Upper lobe of right lung (tissue), 1 donor: Measurements from ENCODE around the gene ZMAT5. TPM values are rescaled to one million over a fixed set of nuclear protein-coding genes. Genes with fewer than 3 reads are reported as not detected.

ENCODE experiments used
- ATAC-seq: fragments of 200-7000 bp; cut with Tn5 transposase; one replicate; pipeline ENCODE4 v1.9.1; 2020; ENCODE audit warnings: mild to moderate bottlenecking, moderate library complexity
- DNase-seq: peaks from one replicate; pipeline ENCODE4 v3.0.0-alpha.2; 2020
- H3K27ac ChIP-seq: fragments of 200-600 bp; one replicate; pipeline ENCODE4 v1.8.0; 2022
- H3K27me3 ChIP-seq: fragments of 200-600 bp; one replicate; pipeline ENCODE4 v1.8.0; 2022; ENCODE audit warnings: mild to moderate bottlenecking
- H3K36me3 ChIP-seq: fragments of 200-600 bp; one replicate; pipeline ENCODE4 v1.8.0; 2022
- H3K4me1 ChIP-seq: fragments of 200-600 bp; one replicate; pipeline ENCODE4 v1.8.0; 2022
- H3K4me3 ChIP-seq: fragments of 200-600 bp; one replicate; pipeline ENCODE4 v1.8.0; 2022; ENCODE audit warnings: mild to moderate bottlenecking
- H3K9me3 ChIP-seq: fragments of 200-600 bp; one replicate; pipeline ENCODE4 v1.8.0; 2022
- intact Hi-C: fragments of 100-400 bp; cut with DNase I; formaldehyde crosslinking; loops from one replicate; pipeline ENCODE4 v1.11.0; 2022
- total RNA-seq: library from RNA; stranded (reverse); fragmentation: NEBNext Ultra II Directional; extraction: Animal tissue kit (Norgen Biotek cat#: 25700); gene quantifications from one replicate; pipeline ENCODE4 v1.2.1, GENCODE V29; 2021
- TF ChIP-seq, protein P1 (sequence below): fragments of 200-600 bp; IDR thresholded peaks from one replicate; pipeline ENCODE4 v1.8.0; 2022; ENCODE audit warnings: antibody characterized with exemption
- donor health status: DM: no; HTN: yes; CAD: no; lungs with severe emphysema.

ZMAT5 gene
- total RNA-seq, 1 donor from 2014 or later: 16.8 TPM

GRCh38 chr22:29742326-29742725 is 24.5 kb downstream of the ZMAT5 start:
- H3K36me3 ChIP-seq: peaks cover 41% of the 10 kb centered on the region
- no peak for ATAC-seq

GRCh38 chr22:29741926-29742325 is 24.9 kb downstream of the ZMAT5 start:
- H3K27ac ChIP-seq: no peak overlapping the region
- TF ChIP-seq, protein P1, sequence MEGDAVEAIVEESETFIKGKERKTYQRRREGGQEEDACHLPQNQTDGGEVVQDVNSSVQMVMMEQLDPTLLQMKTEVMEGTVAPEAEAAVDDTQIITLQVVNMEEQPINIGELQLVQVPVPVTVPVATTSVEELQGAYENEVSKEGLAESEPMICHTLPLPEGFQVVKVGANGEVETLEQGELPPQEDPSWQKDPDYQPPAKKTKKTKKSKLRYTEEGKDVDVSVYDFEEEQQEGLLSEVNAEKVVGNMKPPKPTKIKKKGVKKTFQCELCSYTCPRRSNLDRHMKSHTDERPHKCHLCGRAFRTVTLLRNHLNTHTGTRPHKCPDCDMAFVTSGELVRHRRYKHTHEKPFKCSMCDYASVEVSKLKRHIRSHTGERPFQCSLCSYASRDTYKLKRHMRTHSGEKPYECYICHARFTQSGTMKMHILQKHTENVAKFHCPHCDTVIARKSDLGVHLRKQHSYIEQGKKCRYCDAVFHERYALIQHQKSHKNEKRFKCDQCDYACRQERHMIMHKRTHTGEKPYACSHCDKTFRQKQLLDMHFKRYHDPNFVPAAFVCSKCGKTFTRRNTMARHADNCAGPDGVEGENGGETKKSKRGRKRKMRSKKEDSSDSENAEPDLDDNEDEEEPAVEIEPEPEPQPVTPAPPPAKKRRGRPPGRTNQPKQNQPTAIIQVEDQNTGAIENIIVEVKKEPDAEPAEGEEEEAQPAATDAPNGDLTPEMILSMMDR: no peak
- ATAC-seq (no peak), DNase-seq (no peak)
- no peaks in the 10 kb centered on the region for H3K9me3 ChIP-seq
- no peaks in the 10 kb centered on the region for H3K27me3 ChIP-seq
- H3K4me1 ChIP-seq: no peaks in the 10 kb centered on the region
- intact Hi-C loops: no loop called here
- no peak overlapping the region for H3K4me3 ChIP-seq
- peaks cover 37% of the 10 kb centered on the region for H3K36me3 ChIP-seq

More at GRCh38 chr22:29742326-29742725, 24.5 kb downstream of the ZMAT5 start:
- no peaks in the 10 kb centered on the region for H3K4me1 ChIP-seq
- H3K9me3 ChIP-seq: no peaks in the 10 kb centered on the region
- DNase-seq: no peak
- TF ChIP-seq, protein P1: no peak
- H3K27me3 ChIP-seq: no peaks in the 10 kb centered on the region
- intact Hi-C loops: no loop called here
- no peak overlapping the region for H3K4me3 ChIP-seq
- no peak overlapping the region for H3K27ac ChIP-seq

DNA sequence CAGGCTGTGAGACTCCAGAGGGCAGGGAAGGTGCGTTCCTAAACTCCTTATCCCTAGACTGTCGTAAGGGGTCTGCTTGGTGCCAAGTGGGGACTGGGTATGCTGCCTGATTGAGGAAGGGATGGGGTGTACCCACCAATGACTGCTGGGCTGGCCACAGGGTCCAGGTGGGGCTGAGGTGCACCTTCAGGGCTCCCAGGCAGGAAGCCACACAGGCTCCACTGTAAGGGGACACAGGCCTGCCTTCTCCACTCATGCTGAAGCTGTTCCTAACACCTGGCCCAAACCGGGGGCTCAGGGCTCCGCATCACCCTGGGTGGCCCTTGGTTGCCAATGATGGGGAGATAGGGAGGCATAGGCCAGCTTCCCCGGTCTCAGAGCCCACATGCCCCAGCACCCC is 26.6 kb downstream of the ZMAT5 start:
- DNase-seq (no peak), ATAC-seq (no peak)
- Histone ChIP-seq H3K27me3 (no peaks in the 10 kb centered on the region), H3K4me1 (no peaks in the 10 kb centered on the region), H3K4me3 (no peak overlapping the region), H3K27ac (no peak overlapping the region), H3K36me3 (peaks cover 25% of the 10 kb centered on the region), H3K9me3 (no peaks in the 10 kb centered on the region)
- TF ChIP-seq, protein P1: no peak
- intact Hi-C loops: no loop called here

DNA sequence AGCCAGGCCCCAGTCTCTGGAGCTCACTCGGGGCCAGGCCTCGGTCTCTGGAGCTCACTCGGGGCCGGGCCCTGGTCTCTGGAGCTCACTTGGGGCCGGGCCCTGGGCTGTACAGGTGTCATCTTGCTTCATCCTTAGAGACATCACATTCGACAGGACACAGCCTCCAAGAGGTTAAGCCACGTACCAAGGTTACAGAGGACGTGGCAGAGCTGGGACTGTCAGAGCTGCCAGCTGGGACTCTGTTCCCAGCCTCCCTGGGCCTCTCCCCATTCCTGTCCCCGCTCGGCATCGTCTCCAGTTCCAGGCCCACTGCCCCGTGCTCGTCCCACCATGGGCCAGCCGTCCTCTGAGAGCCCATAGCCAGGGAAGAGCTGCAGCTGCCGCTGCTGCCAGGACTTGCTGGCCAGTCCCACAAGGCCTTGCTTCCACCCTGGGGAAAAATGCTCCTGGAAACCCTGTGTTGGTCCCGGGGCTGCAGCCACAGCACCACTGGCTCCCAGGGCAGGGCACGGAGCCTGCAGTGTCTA is 27.4 kb downstream of the ZMAT5 start:
- intact Hi-C loops: no loop called here
- peaks cover 24% of the 10 kb centered on the region for H3K36me3 ChIP-seq

GRCh38 chr22:29738118-29738815 is 28.5 kb downstream of the ZMAT5 start:
- no peak for DNase-seq
- H3K4me1 ChIP-seq: no peaks in the 10 kb centered on the region
- no peak for ATAC-seq
- no peaks in the 10 kb centered on the region for H3K27me3 ChIP-seq
- TF ChIP-seq, protein P1: no peak
- H3K27ac ChIP-seq: no peak overlapping the region
- peaks cover 24% of the 10 kb centered on the region for H3K36me3 ChIP-seq
- no peaks in the 10 kb centered on the region for H3K9me3 ChIP-seq
- H3K4me3 ChIP-seq: no peak overlapping the region
- intact Hi-C loops: no loop called here

More for the DNA sequence above, 27.4 kb downstream of the ZMAT5 start:
- Histone ChIP-seq H3K9me3 (no peaks in the 10 kb centered on the region), H3K4me3 (no peak overlapping the region), H3K4me1 (no peaks in the 10 kb centered on the region), H3K27me3 (no peaks in the 10 kb centered on the region), H3K27ac (no peak overlapping the region)
- no peak for DNase-seq
- no peak for ATAC-seq
- TF ChIP-seq, protein P1: no peak
